WTC11 (cell line): ENCODE results near the gene MCEMP1. TPM values are rescaled to one million over a fixed set of nuclear protein-coding genes. Genes with fewer than 3 reads are reported as not detected.

Experiments
- ATAC-seq: fragments of 200-7000 bp; cut with Tn5 transposase; 2 replicates; pipeline ENCODE4 v1.10.0; 2021; ENCODE audit warnings: mild to moderate bottlenecking, moderate library complexity
- CTCF ChIA-PET: fragments of 300-600 bp; sonication (Branson Sonifier 250); formaldehyde crosslinking; loops from one replicate; lab custom pipeline; 2021; ENCODE audit warnings: antibody characterized with exemption; lab: Charles Lee
- POLR2A ChIA-PET: fragments of 350-600 bp; sonication (Branson Sonifier 250); formaldehyde crosslinking; loops from one replicate; lab custom pipeline; 2021; ENCODE audit warnings: antibody characterized with exemption; lab: Charles Lee
- DNase-seq: peaks from one replicate; pipeline ENCODE4 v3.0.0; 2021; ENCODE audit warnings: low spot score
- H3K27ac Mint-ChIP-seq: 2 replicates; pipeline ENCODE4 v1.8.0; 2021; ENCODE audit warnings: mixed read lengths
- H3K27me3 Mint-ChIP-seq: 2 replicates; pipeline ENCODE4 v1.8.0; 2021; ENCODE audit warnings: low read depth, mild to moderate bottlenecking, moderate library complexity, mixed read lengths
- H3K36me3 Mint-ChIP-seq: 2 replicates; pipeline ENCODE4 v1.8.0; 2021; ENCODE audit warnings: mixed read lengths
- H3K4me1 Mint-ChIP-seq: 2 replicates; pipeline ENCODE4 v1.8.0; 2022; ENCODE audit warnings: mixed read lengths
- H3K4me3 Mint-ChIP-seq: 2 replicates; pipeline ENCODE4 v1.8.0; 2021; ENCODE audit warnings: mild to moderate bottlenecking, moderate library complexity, mixed read lengths
- H3K9me3 Mint-ChIP-seq: 2 replicates; pipeline ENCODE4 v1.8.0; 2021; ENCODE audit warnings: mixed read lengths
- ATF2 ChIP-seq: sonication (generic); formaldehyde crosslinking; IDR thresholded peaks from 2 replicates; pipeline ENCODE4 v1.8.1; 2022; ENCODE audit warnings: low read depth, missing genetic modification reagents, borderline replicate concordance
- ATF6 ChIP-seq: sonication (generic); formaldehyde crosslinking; IDR thresholded peaks from 2 replicates; pipeline ENCODE4 v1.8.1; 2023; ENCODE audit warnings: mild to moderate bottlenecking, missing genetic modification reagents
- ESRRA ChIP-seq: sonication (generic); formaldehyde crosslinking; IDR thresholded peaks from 2 replicates; pipeline ENCODE4 v1.8.1; 2022; ENCODE audit warnings: mild to moderate bottlenecking, missing genetic modification reagents, borderline replicate concordance
- JUN ChIP-seq: sonication (generic); formaldehyde crosslinking; IDR thresholded peaks from 2 replicates; pipeline ENCODE4 v1.8.0; 2023; ENCODE audit warnings: mild to moderate bottlenecking, missing genetic modification reagents
- PRDM15 ChIP-seq: sonication (generic); formaldehyde crosslinking; IDR thresholded peaks from 2 replicates; pipeline ENCODE4 v1.8.0; 2022; ENCODE audit warnings: missing genetic modification reagents
- PREB ChIP-seq: sonication (generic); formaldehyde crosslinking; IDR thresholded peaks from 2 replicates; pipeline ENCODE4 v1.8.1; 2022; ENCODE audit warnings: mild to moderate bottlenecking, missing genetic modification reagents, moderate library complexity, borderline replicate concordance
- RELA ChIP-seq: sonication (generic); formaldehyde crosslinking; IDR thresholded peaks from 2 replicates; pipeline ENCODE4 v1.8.1; 2022; ENCODE audit warnings: missing genetic modification reagents, mild to moderate bottlenecking, borderline replicate concordance
- TCF7 ChIP-seq: sonication (generic); formaldehyde crosslinking; IDR thresholded peaks from 2 replicates; pipeline ENCODE4 v1.8.0; 2022; ENCODE audit warnings: mild to moderate bottlenecking, low read depth, missing genetic modification reagents, moderate library complexity
- USF2 ChIP-seq: sonication (generic); formaldehyde crosslinking; IDR thresholded peaks from 2 replicates; pipeline ENCODE4 v1.8.1; 2023; ENCODE audit warnings: mild to moderate bottlenecking, missing genetic modification reagents, moderate library complexity
- ZNF317 ChIP-seq: sonication (generic); formaldehyde crosslinking; IDR thresholded peaks from 2 replicates; pipeline ENCODE4 v1.8.1; 2023; ENCODE audit warnings: low read depth, mild to moderate bottlenecking, moderate library complexity, missing genetic modification reagents, borderline replicate concordance
- total RNA-seq: library from RNA; stranded (reverse); gene quantifications from 3 replicates; pipeline ENCODE4 v1.2.3, GENCODE V29; 2021

Gene MCEMP1
- total RNA-seq, 1 experiment from 2014 or later = not detected

DNA sequence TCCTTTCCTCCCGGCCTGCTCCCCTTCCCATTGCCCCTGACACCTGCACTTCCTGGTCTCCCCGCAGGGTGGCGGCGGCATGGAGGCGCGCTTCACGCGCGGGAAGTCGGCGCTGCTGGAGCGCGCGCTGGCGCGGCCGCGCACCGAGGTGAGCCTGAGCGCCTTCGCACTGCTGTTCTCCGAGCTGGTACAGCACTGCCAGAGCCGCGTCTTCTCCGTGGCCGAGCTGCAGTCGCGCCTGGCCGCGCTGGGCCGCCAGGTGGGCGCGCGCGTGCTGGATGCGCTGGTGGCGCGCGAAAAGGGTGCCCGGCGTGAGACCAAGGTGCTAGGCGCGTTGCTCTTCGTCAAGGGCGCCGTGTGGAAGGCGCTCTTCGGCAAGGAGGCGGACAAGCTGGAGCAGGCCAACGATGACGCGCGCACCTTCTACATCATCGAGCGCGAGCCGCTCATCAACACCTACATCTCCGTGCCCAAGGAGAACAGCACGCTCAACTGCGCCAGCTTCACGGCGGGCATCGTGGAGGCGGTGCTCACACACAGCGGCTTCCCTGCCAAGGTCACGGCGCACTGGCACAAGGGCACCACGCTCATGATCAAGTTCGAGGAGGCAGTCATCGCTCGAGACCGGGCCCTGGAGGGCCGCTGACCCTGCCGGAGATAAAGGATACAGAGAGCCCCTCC is 5.4 kb downstream of the MCEMP1 start:
- H3K27ac Mint-ChIP-seq = peak overlapping the region; percentile 89
- peak overlapping the region; percentile 79 for H3K4me3 Mint-ChIP-seq
- TF ChIP-seq PREB (CRISPR knock-in tag) = no peak
- 0 out of 2 replicates have a peak, but pooled peaks have one; percentile 34 for TF ChIP-seq JUN (CRISPR knock-in tag)
- H3K9me3 Mint-ChIP-seq = no peaks in the 10 kb centered on the region
- peak; percentile 61 for DNase-seq
- peaks cover 17% of the 10 kb centered on the region for H3K4me1 Mint-ChIP-seq
- POLR2A ChIA-PET = interaction anchor here (0.5 kb wide), 1 partner anchor 12 kb away, joined by 5 read pairs; no protein-coding TSS in a partner anchor
- no peak; the same call in 1 of the 2 replicates for ATAC-seq
- CTCF ChIA-PET = interaction anchor here (2.7 kb wide), 1 partner anchor 114 kb away, joined by 99 read pairs; no protein-coding TSS in a partner anchor
- H3K27me3 Mint-ChIP-seq = peaks cover 21% of the 10 kb centered on the region
- H3K36me3 Mint-ChIP-seq = peaks cover 14% of the 10 kb centered on the region

- peak overlapping the region; percentile 75; the same call in 1 of the 2 replicates for H3K27ac Mint-ChIP-seq
- ATAC-seq (no peak), DNase-seq (no peak)
- ChIA-PET POLR2A (interaction anchor here (0.6 kb wide), 1 partner anchor 32 kb away, joined by 4 read pairs; no protein-coding TSS in a partner anchor), CTCF (interaction anchor here (0.6 to 1.9 kb wide), 10 partner anchors 36 to 232 kb away, joined by 3 to 8 read pairs (median 4); no protein-coding TSS in a partner anchor)
- no peaks in the 10 kb centered on the region for H3K9me3 Mint-ChIP-seq
- peak overlapping the region; percentile 7; the same call in 1 of the 2 replicates for H3K4me3 Mint-ChIP-seq
- peaks cover 14% of the 10 kb centered on the region for H3K36me3 Mint-ChIP-seq
- TF ChIP-seq PRDM15 (CRISPR knock-in tag) = no peak
- no peak for TF ChIP-seq ATF2 (CRISPR knock-in tag)
- TF ChIP-seq ATF6 (CRISPR knock-in tag) = no peak
- no peak for TF ChIP-seq USF2 (CRISPR knock-in tag)
- TF ChIP-seq ESRRA (CRISPR knock-in tag) = no peak
- no peak for TF ChIP-seq ZNF317 (CRISPR knock-in tag)
- TF ChIP-seq TCF7 (CRISPR knock-in tag) = no peak
- no peak for TF ChIP-seq RELA (CRISPR knock-in tag)
- H3K4me1 Mint-ChIP-seq = peaks cover 13% of the 10 kb centered on the region
- no peaks in the 10 kb centered on the region; the same call in 1 of the 2 replicates for H3K27me3 Mint-ChIP-seq
Observed at GRCh38 chr19:7685546-7686445, 8.9 kb downstream of the MCEMP1 start.
